Esophagus squamous epithelium (tissue), 5 donors: ENCODE results near the gene SYT8. TPM values are rescaled to one million over a fixed set of nuclear protein-coding genes. Genes with fewer than 3 reads are reported as not detected.
A peak's percentile ranks its signal among the peaks of the same experiment; 100 is the strongest.

ENCODE experiments used
- DNase-seq: peaks from one replicate; lab custom pipeline; 2025; lab: John Stamatoyannopoulos, UW
- H3K27ac ChIP-seq, 4 donors: fragments of 200-600 bp; sonication (generic); one replicate each; pipeline ENCODE4 v1.5.1; 2016 to 2019; ENCODE audit warnings: mild to moderate bottlenecking in 1 of 4
- H3K27me3 ChIP-seq, 4 donors: fragments of 200-600 bp; sonication (generic); 1 replicate in 3 of 4; 2 replicates in 1 of 4; pipeline versions ENCODE4 v1.5.1 to v1.6.0; 2017 to 2021; ENCODE audit warnings: antibody characterized with exemption in 1 of 4
- H3K36me3 ChIP-seq, 3 donors: fragments of 200-600 bp; sonication (generic); one replicate each; pipeline ENCODE4 v1.5.1; 2016 to 2019
- H3K4me1 ChIP-seq, 3 donors: fragments of 200-600 bp; sonication (generic); one replicate each; pipeline ENCODE4 v1.5.1; 2017 to 2019
- H3K4me3 ChIP-seq, 4 donors: fragments of 200-600 bp; sonication (generic); 1 replicate in 3 of 4; 2 replicates in 1 of 4; pipeline ENCODE4 v1.5.1; 2016 to 2019; ENCODE audit warnings: mild to moderate bottlenecking in 2 of 4, moderate library complexity in 1 of 4
- H3K9me3 ChIP-seq, 3 donors: fragments of 200-600 bp; sonication (generic); one replicate each; pipeline ENCODE4 v1.5.1; 2016 to 2019
- CTCF ChIP-seq, 6 experiments: fragments of 450-650 bp in 4 of 6; fragments of 200-600 bp in 2 of 6; sonication (generic) in 2 of 6; IDR thresholded peaks; one replicate each; pipeline ENCODE4 v1.5.1; 2016 to 2019; ENCODE audit warnings: antibody characterized with exemption in 6 of 6, mild to moderate bottlenecking in 4 of 6, moderate library complexity in 4 of 6
- POLR2A ChIP-seq, 4 donors: fragments of 450-650 bp; IDR thresholded peaks; one replicate each; pipeline ENCODE4 v1.6.1; 2017; ENCODE audit warnings: antibody characterized with exemption in 4 of 4, mild to moderate bottlenecking in 4 of 4, moderate library complexity in 3 of 4
- WGBS, 2 donors: methylation state at CpG; one replicate each; pipeline ENCODE4 v1.1.5; 2018; 5-methylcytosine and 5-hydroxymethylcytosine counted together
- intact Hi-C: fragments of 100-400 bp; cut with DNase I; formaldehyde crosslinking; loops from one replicate; pipeline ENCODE4 v1.15.0; 2022
- total RNA-seq, 4 donors: library from RNA; depleted of rRNA; stranded (reverse); fragments of >200 nt; gene quantifications; one replicate each; pipeline ENCODE4 v1.1.0, GENCODE V29; 2016
- donor health status: DM: yes; HTN: yes; CAD: no.

Gene SYT8
- total RNA-seq, 4 donors from 2014 or later = 28.7 to 110 (median 69.3) TPM

GRCh38 chr11:1854132-1854948, 19.6 kb downstream of the SYT8 start:
- TF ChIP-seq CTCF (IDR thresholded peaks at IDR 0.05) = no peak
- TF ChIP-seq POLR2A (IDR thresholded peaks at IDR 0.05) = no peak

GRCh38 chr11:1854949-1855885, 20.4 kb downstream of the SYT8 start:
- intact Hi-C loops = no loop called here
- Histone ChIP-seq H3K27ac (peak overlapping the region in 1 of 4 donors; percentile 9), H3K36me3 (no peaks in the 10 kb centered on the region), H3K27me3 (no peaks in the 10 kb centered on the region), H3K4me1 (peaks cover 0 to 33% (median 7%) of the 10 kb centered on the region in 3 donors), H3K4me3 (peak overlapping the region in 2 of 4 donors; percentile 41 to 58), H3K9me3 (no peaks in the 10 kb centered on the region)
- DNase-seq = no peak
- WGBS, 2 donors = 100% methylated on average over 2 of the region's 26 CpGs; no CpG with 5 or more reads in 1 of the 2 donors
- no peak for TF ChIP-seq CTCF (IDR thresholded peaks at IDR 0.05)
- no peak for TF ChIP-seq POLR2A (IDR thresholded peaks at IDR 0.05)

More at GRCh38 chr11:1854132-1854948, 19.6 kb downstream of the SYT8 start:
- Histone ChIP-seq H3K36me3 (no peaks in the 10 kb centered on the region), H3K4me3 (peak overlapping the region; percentile 0 to 58 (median 36)), H3K27me3 (no peaks in the 10 kb centered on the region), H3K4me1 (peaks cover 0 to 40% (median 7%) of the 10 kb centered on the region in 3 donors), H3K27ac (peak overlapping the region in 3 of 4 donors; percentile 9 to 67 (median 51)), H3K9me3 (no peaks in the 10 kb centered on the region)
- 94% methylated on average over 14 of the region's 27 CpGs; no CpG with 5 or more reads in 1 of the 2 donors for WGBS, 2 donors
- DNase-seq = no peak
- intact Hi-C loops = no loop called here

GRCh38 chr11:1855886-1856265, 21.1 kb downstream of the SYT8 start:
- intact Hi-C loops = no loop called here
- 83 to 92% methylated on average over 3 to 10 of the region's 11 CpGs for WGBS, 2 donors
- Histone ChIP-seq H3K36me3 (no peaks in the 10 kb centered on the region), H3K27me3 (no peaks in the 10 kb centered on the region), H3K27ac (no peak overlapping the region), H3K4me3 (no peak overlapping the region), H3K9me3 (no peaks in the 10 kb centered on the region), H3K4me1 (peaks cover 0 to 33% (median 7%) of the 10 kb centered on the region in 3 donors)
- TF ChIP-seq CTCF (IDR thresholded peaks at IDR 0.05) (no peak), POLR2A (IDR thresholded peaks at IDR 0.05) (no peak)
- DNase-seq = no peak

GRCh38 chr11:1856306-1857005, 21.7 kb downstream of the SYT8 start:
- H3K27me3 ChIP-seq = no peaks in the 10 kb centered on the region
- peaks cover 0 to 30% (median 7%) of the 10 kb centered on the region in 3 donors for H3K4me1 ChIP-seq
- intact Hi-C loops = no loop called here
- no peak for DNase-seq
- WGBS, 2 donors = 80% methylated on average over 2 of the region's 13 CpGs; no CpG with 5 or more reads in 1 of the 2 donors
- TF ChIP-seq POLR2A (IDR thresholded peaks at IDR 0.05) = no peak
- no peak for TF ChIP-seq CTCF (IDR thresholded peaks at IDR 0.05)
- H3K27ac ChIP-seq = no peak overlapping the region
- H3K36me3 ChIP-seq = no peaks in the 10 kb centered on the region
- H3K4me3 ChIP-seq = no peak overlapping the region
- no peaks in the 10 kb centered on the region for H3K9me3 ChIP-seq
